GM23338 (cell line): ENCODE data around the gene DNAH6. TPM values are rescaled to one million over a fixed set of nuclear protein-coding genes. Genes with fewer than 3 reads are reported as not detected.
A peak's percentile ranks its signal among the peaks of the same experiment; 100 is the strongest.

Source experiments
- ATAC-seq: fragments of 200-7000 bp; cut with Tn5 transposase; 3 replicates; pipeline ENCODE4 v1.9.1; 2020
- DNase-seq: peaks from one replicate; pipeline ENCODE4 v3.0.0-alpha.2; 2015; ENCODE audit warnings: low spot score
- H2AFZ ChIP-seq: fragments of 200-600 bp; sonication (generic); 2 replicates; pipeline ENCODE4 v1.8.0; 2016; ENCODE audit warnings: antibody characterized with exemption, mild to moderate bottlenecking, moderate library complexity
- H3F3A ChIP-seq: fragments of 200-600 bp; sonication (generic); replicated peaks from 2 replicates; pipeline ENCODE4 v1.8.0; 2017; ENCODE audit warnings: antibody characterized with exemption, mixed run types, low read depth
- H3K27ac ChIP-seq: fragments of 200-600 bp; sonication (generic); 2 replicates; pipeline ENCODE4 v1.6.1; 2016; ENCODE audit warnings: low read depth
- H3K27me3 ChIP-seq: fragments of 200-600 bp; sonication (generic); 2 replicates; pipeline ENCODE4 v1.8.0; 2016; ENCODE audit warnings: mild to moderate bottlenecking, mixed run types, moderate library complexity; ENCODE audit not compliant: insufficient read depth
- H3K36me3 ChIP-seq: fragments of 200-600 bp; sonication (generic); 2 replicates; pipeline ENCODE4 v1.8.0; 2016; ENCODE audit warnings: mild to moderate bottlenecking; ENCODE audit not compliant: insufficient read depth
- H3K4me1 ChIP-seq: fragments of 200-600 bp; sonication (generic); 2 replicates; pipeline ENCODE4 v1.8.0; 2016; ENCODE audit warnings: mild to moderate bottlenecking, moderate library complexity; ENCODE audit not compliant: insufficient read depth
- H3K4me2 ChIP-seq: fragments of 200-600 bp; sonication (generic); 2 replicates; pipeline ENCODE4 v1.7.1; 2017; ENCODE audit warnings: mixed run types
- H3K4me3 ChIP-seq: fragments of 200-600 bp; sonication (generic); 2 replicates; pipeline ENCODE4 v1.6.1; 2016; ENCODE audit warnings: mixed run types
- H3K79me2 ChIP-seq: fragments of 200-600 bp; sonication (generic); replicated peaks from 2 replicates; pipeline ENCODE4 v1.8.0; 2017; ENCODE audit warnings: mild to moderate bottlenecking; ENCODE audit not compliant: insufficient read depth
- H3K9me2 ChIP-seq: fragments of 200-600 bp; sonication (generic); 2 replicates; pipeline ENCODE4 v1.8.0; 2017; ENCODE audit not compliant: insufficient read depth
- H4K20me1 ChIP-seq: fragments of 200-600 bp; sonication (generic); replicated peaks from 2 replicates; pipeline ENCODE4 v1.8.0; 2017; ENCODE audit warnings: mild to moderate bottlenecking; ENCODE audit not compliant: insufficient read depth
- H3K27ac Mint-ChIP-seq: 2 replicates; pipeline ENCODE4 v1.8.0; 2020; ENCODE audit warnings: inconsistent platforms, mild to moderate bottlenecking, moderate library complexity, mixed read lengths
- H3K27me3 Mint-ChIP-seq: 3 replicates; pipeline ENCODE4 v1.8.0; 2022; ENCODE audit warnings: low read depth, mild to moderate bottlenecking, moderate library complexity, mixed read lengths, inconsistent platforms; ENCODE audit not compliant: insufficient read depth, poor library complexity
- H3K36me3 Mint-ChIP-seq: 3 replicates; pipeline ENCODE4 v1.8.0; 2021; ENCODE audit warnings: low read depth, mild to moderate bottlenecking, inconsistent platforms, moderate library complexity, mixed read lengths
- H3K4me1 Mint-ChIP-seq: 3 replicates; pipeline ENCODE4 v1.8.0; 2020; ENCODE audit warnings: mild to moderate bottlenecking, inconsistent platforms, mixed read lengths
- H3K4me3 Mint-ChIP-seq: 3 replicates; pipeline ENCODE4 v1.8.0; 2021; ENCODE audit warnings: moderate library complexity, mild to moderate bottlenecking, inconsistent platforms, mixed read lengths
- H3K9me3 Mint-ChIP-seq: 3 replicates; pipeline ENCODE4 v1.8.0; 2020; ENCODE audit warnings: moderate library complexity, mild to moderate bottlenecking, inconsistent platforms, mixed read lengths
- CREB1 ChIP-seq: fragments of 250-450 bp; sonication (Bioruptor Pico); IDR thresholded peaks from 2 replicates; pipeline ENCODE4 v1.5.0; 2020; ENCODE audit warnings: low read depth, mild to moderate bottlenecking, moderate library complexity
- CTCF ChIP-seq, 2 experiments: fragments of 200-600 bp in 1 of 2; sonication (generic) in 1 of 2; conservative IDR thresholded peaks; 2 replicates each; pipeline versions ENCODE4 v1.5.1 to v1.6.1; 2016 to 2017; ENCODE audit warnings: antibody characterized with exemption in 2 of 2, low read depth in 2 of 2, mild to moderate bottlenecking in 2 of 2, moderate library complexity in 1 of 2
- ETS1 ChIP-seq: IDR thresholded peaks from 2 replicates; pipeline ENCODE4 v1.6.1; 2016; ENCODE audit warnings: antibody characterized with exemption
- EZH2 ChIP-seq: fragments of 200-600 bp; sonication (generic); IDR thresholded peaks from one replicate; pipeline ENCODE4 v1.8.0; 2017; ENCODE audit warnings: antibody characterized with exemption, mild to moderate bottlenecking, low read depth; ENCODE audit not compliant: unreplicated experiment
- EZH2phosphoT487 ChIP-seq: fragments of 200-600 bp; sonication (generic); IDR thresholded peaks from one replicate; pipeline ENCODE4 v1.8.1; 2018; ENCODE audit warnings: antibody characterized with exemption; ENCODE audit not compliant: unreplicated experiment
- JUNB ChIP-seq: IDR thresholded peaks from one replicate; pipeline ENCODE4 v1.6.1; 2016; ENCODE audit warnings: antibody characterized with exemption; ENCODE audit not compliant: unreplicated experiment
- NANOG ChIP-seq: IDR thresholded peaks from 2 replicates; pipeline ENCODE4 v1.6.1; 2016; ENCODE audit warnings: antibody characterized with exemption, borderline replicate concordance
- POLR2AphosphoS5 ChIP-seq: IDR thresholded peaks from 2 replicates; pipeline ENCODE4 v1.6.1; 2016; ENCODE audit warnings: antibody characterized with exemption, low read depth
- REST ChIP-seq: IDR thresholded peaks from one replicate; pipeline ENCODE4 v1.6.1; 2018; ENCODE audit warnings: antibody characterized with exemption; ENCODE audit not compliant: unreplicated experiment
- STAT1 ChIP-seq: IDR thresholded peaks from one replicate; pipeline ENCODE4 v1.6.1; 2016; ENCODE audit warnings: antibody characterized with exemption; ENCODE audit not compliant: unreplicated experiment
- ZNF114 ChIP-seq: fragments of 250-450 bp; sonication (Bioruptor Pico); IDR thresholded peaks from 2 replicates; pipeline ENCODE4 v1.5.0; 2020; ENCODE audit warnings: mild to moderate bottlenecking, moderate library complexity
- ZNF331 ChIP-seq: fragments of 250-450 bp; sonication (Bioruptor Pico); IDR thresholded peaks from 2 replicates; pipeline ENCODE4 v1.5.0; 2020; ENCODE audit warnings: low read depth, mild to moderate bottlenecking, moderate library complexity
- polyA plus RNA-seq: library from polyadenylated mRNA; unstranded; fragments of >200 nt; fragmentation: Nextera tagmentation; extraction: Ambion mirVana; gene quantifications from 2 replicates; pipeline ENCODE4 v1.2.1, GENCODE V29; 2016
- total RNA-seq: library from RNA; depleted of rRNA; stranded (reverse); fragments of >200 nt; shearing (Covaris generic); gene quantifications from 2 replicates; pipeline ENCODE4 v1.2.3, GENCODE V29; 2014
- TF ChIP-seq, protein P1 (sequence below): fragments of 250-450 bp; sonication (Bioruptor Pico); IDR thresholded peaks from 2 replicates; pipeline ENCODE4 v1.5.0; 2020; ENCODE audit warnings: mild to moderate bottlenecking, moderate library complexity

The DNAH6 gene
- total and polyA plus RNA-seq, 2 experiments from 2014 or later, result 0.27 to 0.31 TPM

DNA sequence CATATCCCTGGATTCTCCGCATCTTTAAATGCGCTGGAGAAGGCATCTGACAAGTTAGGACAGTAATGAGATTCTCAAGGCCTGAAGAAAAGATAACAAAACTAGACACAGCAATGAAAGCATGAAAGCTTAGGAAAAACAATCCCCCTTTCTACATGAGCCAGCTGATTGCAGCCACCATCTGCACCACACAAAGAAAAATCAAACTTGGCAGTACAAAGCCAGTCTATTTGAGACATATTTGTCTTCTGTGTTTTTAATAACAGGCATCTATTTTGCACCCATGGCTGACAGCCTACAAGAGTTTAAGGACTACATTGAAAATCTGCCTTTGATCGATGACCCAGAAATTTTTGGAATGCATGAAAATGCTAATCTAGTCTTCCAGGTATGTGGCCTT, 281.0 kb downstream of the DNAH6 start:
- Histone ChIP-seq H3K79me2 (no peaks in the 10 kb centered on the region), H4K20me1 (no peaks in the 10 kb centered on the region), H2AFZ (peak overlapping the region; percentile 8; the same call in 1 of the 2 replicates), H3K27me3 (no peaks in the 10 kb centered on the region; the same call in 1 of the 2 replicates), H3K4me2 (no peak overlapping the region), H3K4me1 (peaks cover 13% of the 10 kb centered on the region), H3K27ac (no peak overlapping the region), H3F3A (0 out of 2 replicates have a peak, but pooled peaks cover 8% of the 10 kb centered on the region), H3K9me2 (peaks cover 9% of the 10 kb centered on the region), H3K36me3 (no peaks in the 10 kb centered on the region), H3K4me3 (no peak overlapping the region)
- peaks cover 5% of the 10 kb centered on the region; the same call in 1 of the 3 replicates for H3K9me3 Mint-ChIP-seq
- H3K4me1 Mint-ChIP-seq, result peaks cover 18% of the 10 kb centered on the region
- no peaks in the 10 kb centered on the region for H3K36me3 Mint-ChIP-seq
- TF ChIP-seq ZNF114 (CRISPR knock-in tag) (no peak), JUNB (no peak), CTCF (conservative IDR thresholded peaks at IDR 0.05; ENCODE audit: low read depth in 2 of 2) (no peak), REST (no peak), EZH2phosphoT487 (no peak), NANOG (no peak), POLR2AphosphoS5 (no peak), EZH2 (no peak), ETS1 (no peak), STAT1 (no peak), ZNF331 (CRISPR knock-in tag) (no peak), CREB1 (no peak)
- TF ChIP-seq, protein P1, sequence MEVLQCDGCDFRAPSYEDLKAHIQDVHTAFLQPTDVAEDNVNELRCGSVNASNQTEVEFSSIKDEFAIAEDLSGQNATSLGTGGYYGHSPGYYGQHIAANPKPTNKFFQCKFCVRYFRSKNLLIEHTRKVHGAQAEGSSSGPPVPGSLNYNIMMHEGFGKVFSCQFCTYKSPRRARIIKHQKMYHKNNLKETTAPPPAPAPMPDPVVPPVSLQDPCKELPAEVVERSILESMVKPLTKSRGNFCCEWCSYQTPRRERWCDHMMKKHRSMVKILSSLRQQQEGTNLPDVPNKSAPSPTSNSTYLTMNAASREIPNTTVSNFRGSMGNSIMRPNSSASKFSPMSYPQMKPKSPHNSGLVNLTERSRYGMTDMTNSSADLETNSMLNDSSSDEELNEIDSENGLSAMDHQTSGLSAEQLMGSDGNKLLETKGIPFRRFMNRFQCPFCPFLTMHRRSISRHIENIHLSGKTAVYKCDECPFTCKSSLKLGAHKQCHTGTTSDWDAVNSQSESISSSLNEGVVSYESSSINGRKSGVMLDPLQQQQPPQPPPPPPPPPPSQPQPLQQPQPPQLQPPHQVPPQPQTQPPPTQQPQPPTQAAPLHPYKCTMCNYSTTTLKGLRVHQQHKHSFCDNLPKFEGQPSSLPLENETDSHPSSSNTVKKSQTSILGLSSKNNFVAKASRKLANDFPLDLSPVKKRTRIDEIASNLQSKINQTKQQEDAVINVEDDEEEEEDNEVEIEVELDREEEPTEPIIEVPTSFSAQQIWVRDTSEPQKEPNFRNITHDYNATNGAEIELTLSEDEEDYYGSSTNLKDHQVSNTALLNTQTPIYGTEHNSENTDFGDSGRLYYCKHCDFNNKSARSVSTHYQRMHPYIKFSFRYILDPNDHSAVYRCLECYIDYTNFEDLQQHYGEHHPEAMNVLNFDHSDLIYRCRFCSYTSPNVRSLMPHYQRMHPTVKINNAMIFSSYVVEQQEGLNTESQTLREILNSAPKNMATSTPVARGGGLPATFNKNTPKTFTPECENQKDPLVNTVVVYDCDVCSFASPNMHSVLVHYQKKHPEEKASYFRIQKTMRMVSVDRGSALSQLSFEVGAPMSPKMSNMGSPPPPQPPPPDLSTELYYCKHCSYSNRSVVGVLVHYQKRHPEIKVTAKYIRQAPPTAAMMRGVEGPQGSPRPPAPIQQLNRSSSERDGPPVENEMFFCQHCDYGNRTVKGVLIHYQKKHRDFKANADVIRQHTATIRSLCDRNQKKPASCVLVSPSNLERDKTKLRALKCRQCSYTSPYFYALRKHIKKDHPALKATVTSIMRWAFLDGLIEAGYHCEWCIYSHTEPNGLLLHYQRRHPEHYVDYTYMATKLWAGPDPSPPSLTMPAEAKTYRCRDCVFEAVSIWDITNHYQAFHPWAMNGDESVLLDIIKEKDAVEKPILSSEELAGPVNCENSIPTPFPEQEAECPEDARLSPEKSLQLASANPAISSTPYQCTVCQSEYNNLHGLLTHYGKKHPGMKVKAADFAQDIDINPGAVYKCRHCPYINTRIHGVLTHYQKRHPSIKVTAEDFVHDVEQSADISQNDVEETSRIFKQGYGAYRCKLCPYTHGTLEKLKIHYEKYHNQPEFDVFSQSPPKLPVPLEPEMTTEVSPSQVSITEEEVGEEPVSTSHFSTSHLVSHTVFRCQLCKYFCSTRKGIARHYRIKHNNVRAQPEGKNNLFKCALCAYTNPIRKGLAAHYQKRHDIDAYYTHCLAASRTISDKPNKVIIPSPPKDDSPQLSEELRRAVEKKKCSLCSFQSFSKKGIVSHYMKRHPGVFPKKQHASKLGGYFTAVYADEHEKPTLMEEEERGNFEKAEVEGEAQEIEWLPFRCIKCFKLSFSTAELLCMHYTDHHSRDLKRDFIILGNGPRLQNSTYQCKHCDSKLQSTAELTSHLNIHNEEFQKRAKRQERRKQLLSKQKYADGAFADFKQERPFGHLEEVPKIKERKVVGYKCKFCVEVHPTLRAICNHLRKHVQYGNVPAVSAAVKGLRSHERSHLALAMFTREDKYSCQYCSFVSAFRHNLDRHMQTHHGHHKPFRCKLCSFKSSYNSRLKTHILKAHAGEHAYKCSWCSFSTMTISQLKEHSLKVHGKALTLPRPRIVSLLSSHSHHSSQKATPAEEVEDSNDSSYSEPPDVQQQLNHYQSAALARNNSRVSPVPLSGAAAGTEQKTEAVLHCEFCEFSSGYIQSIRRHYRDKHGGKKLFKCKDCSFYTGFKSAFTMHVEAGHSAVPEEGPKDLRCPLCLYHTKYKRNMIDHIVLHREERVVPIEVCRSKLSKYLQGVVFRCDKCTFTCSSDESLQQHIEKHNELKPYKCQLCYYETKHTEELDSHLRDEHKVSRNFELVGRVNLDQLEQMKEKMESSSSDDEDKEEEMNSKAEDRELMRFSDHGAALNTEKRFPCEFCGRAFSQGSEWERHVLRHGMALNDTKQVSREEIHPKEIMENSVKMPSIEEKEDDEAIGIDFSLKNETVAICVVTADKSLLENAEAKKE (CRISPR knock-in tag), result no peak
- peaks cover 7% of the 10 kb centered on the region for H3K27me3 Mint-ChIP-seq
- H3K4me3 Mint-ChIP-seq, result no peak overlapping the region
- H3K27ac Mint-ChIP-seq, result no peak overlapping the region
- ATAC-seq (no peak), DNase-seq (no peak)
